Stimulated activated CD8-positive, alpha-beta memory T cell treated with anti-CD3 and anti-CD28 coated beads, Interleukin-4, amount 100 ng/mL, for 1 hour (primary cell): Measurements from ENCODE around the gene RXRA.

Experiments used
- DNase-seq, 2 donors: peaks; one replicate each; pipeline ENCODE4 v3.0.0-alpha.2; 2020; ENCODE audit warnings: low read depth in 2 of 2, low spot score in 1 of 2

RXRA gene

GRCh38 chr9:134325813-134326723, at the start of gene RXRA:
TSS of gene RXRA (plus strand) at chr9:134326455. CDS start at chr9:134326632, 177 bp downstream.
- peak; percentile 38 to 43 for DNase-seq

- no peak for DNase-seq
Measured at GRCh38 chr9:134278286-134278685, 48.0 kb upstream of the RXRA start.

GRCh38 chr9:134278974-134279640, 47.1 kb upstream of the RXRA start:
- DNase-seq = no peak

- no peak for DNase-seq
Measured at GRCh38 chr9:134282138-134282650, 44.1 kb upstream of the RXRA start.

- no peak for DNase-seq
Measured at GRCh38 chr9:134283111-134283515, 43.1 kb upstream of the RXRA start.

- DNase-seq = no peak
Measured at GRCh38 chr9:134283692-134284265, 42.5 kb upstream of the RXRA start.

GRCh38 chr9:134284273-134284672, 42.0 kb upstream of the RXRA start:
- DNase-seq = no peak

- DNase-seq = no peak
Measured at GRCh38 chr9:134284741-134285140, 41.5 kb upstream of the RXRA start.

- DNase-seq = no peak
Measured at GRCh38 chr9:134285215-134285845, 40.9 kb upstream of the RXRA start.

GRCh38 chr9:134286471-134287245, 39.6 kb upstream of the RXRA start:
- DNase-seq = no peak

GRCh38 chr9:134287591-134288491, 38.4 kb upstream of the RXRA start:
- DNase-seq = no peak

GRCh38 chr9:134288746-134289145, 37.5 kb upstream of the RXRA start:
- DNase-seq = no peak

GRCh38 chr9:134289241-134289875, 36.9 kb upstream of the RXRA start:
- DNase-seq = no peak

- no peak for DNase-seq
Measured at GRCh38 chr9:134290603-134291451, 35.4 kb upstream of the RXRA start.

GRCh38 chr9:134291452-134291881, 34.8 kb upstream of the RXRA start:
- no peak for DNase-seq

GRCh38 chr9:134291961-134292871, 34.0 kb upstream of the RXRA start:
- no peak for DNase-seq

GRCh38 chr9:134293031-134293521, 33.2 kb upstream of the RXRA start:
- no peak for DNase-seq
